H1 (cell line): ENCODE results near the gene ANKRD2. TPM values are rescaled to one million over a fixed set of nuclear protein-coding genes. Genes with fewer than 3 reads are reported as not detected.

ENCODE experiments used
- CTCF ChIA-PET: fragments of 300-600 bp; sonication (Branson Sonifier 250); formaldehyde crosslinking; loops from one replicate; lab custom pipeline; 2021; ENCODE audit not compliant: partially characterized antibody; lab: Charles Lee
- POLR2A ChIA-PET: fragments of 300-600 bp; sonication (Branson Sonifier 250); formaldehyde crosslinking; loops from one replicate; lab custom pipeline; 2021; ENCODE audit warnings: inconsistent platforms; ENCODE audit not compliant: partially characterized antibody; lab: Charles Lee
- DNase-seq, 2 experiments: peaks; one replicate each; pipeline versions ENCODE4 v3.0.0 to v3.0.0-alpha.2; 2010 to 2022; ENCODE audit warnings: low spot score in 2 of 2, low read depth in 1 of 2, mixed read lengths in 1 of 2
- FAIRE-seq: peaks from 2 replicates; lab custom pipeline; 2011; peaks lifted over from hg19 to GRCh38; lab: Jason Lieb, UNC
- H2AFZ ChIP-seq: 2 replicates; pipeline ENCODE4 v1.8.1; 2012; ENCODE audit warnings: low read length, inconsistent platforms
- H2AK5ac ChIP-seq: 2 replicates; pipeline ENCODE4 v1.6.1; 2013; ENCODE audit warnings: low read depth, low read length
- H2BK120ac ChIP-seq: replicated peaks from 2 replicates; pipeline ENCODE3; 2013; ENCODE audit warnings: low read depth, low read length, inconsistent platforms
- H2BK12ac ChIP-seq: 2 replicates; pipeline ENCODE4 v1.6.1; 2013; ENCODE audit warnings: low read depth, low read length
- H2BK15ac ChIP-seq: 2 replicates; pipeline ENCODE4 v1.6.1; 2013; ENCODE audit warnings: low read length
- H2BK20ac ChIP-seq: 2 replicates; pipeline ENCODE4 v1.6.1; 2013; ENCODE audit warnings: low read length
- H2BK5ac ChIP-seq: 2 replicates; pipeline ENCODE4 v1.6.1; 2013; ENCODE audit warnings: low read depth, low read length
- H3K14ac ChIP-seq: 2 replicates; pipeline ENCODE4 v1.6.1; 2013; ENCODE audit warnings: inconsistent platforms; ENCODE audit not compliant: insufficient read length
- H3K18ac ChIP-seq: 2 replicates; pipeline ENCODE4 v1.6.1; 2013; ENCODE audit warnings: low read length; ENCODE audit errors: extremely low read depth
- H3K23ac ChIP-seq: 2 replicates; pipeline ENCODE4 v1.6.1; 2013; ENCODE audit warnings: inconsistent platforms; ENCODE audit not compliant: insufficient read length
- H3K23me2 ChIP-seq: 2 replicates; pipeline ENCODE4 v1.6.1; 2013; ENCODE audit warnings: low read depth, low read length
- H3K27ac ChIP-seq: 2 replicates; pipeline ENCODE4 v1.6.1; 2011; ENCODE audit warnings: low read depth, low read length, inconsistent platforms
- H3K27me3 ChIP-seq, 4 experiments: replicated peaks in 1 of 4; 1 replicate in 1 of 4; 2 replicates in 3 of 4; pipeline versions ENCODE4 v1.6.1 to v1.8.1; 2011 to 2013; ENCODE audit warnings: low read length in 3 of 4, mild to moderate bottlenecking in 3 of 4, inconsistent platforms in 2 of 4, mixed read lengths in 2 of 4, moderate library complexity in 1 of 4; ENCODE audit not compliant: control insufficient read depth in 3 of 4, insufficient read depth in 3 of 4; ENCODE audit errors: extremely low read depth in 1 of 4
- H3K36me3 ChIP-seq, 4 experiments: 2 replicates each; pipeline versions ENCODE4 v1.6.1 to v1.8.1; 2011 to 2013; ENCODE audit warnings: mild to moderate bottlenecking in 4 of 4, low read length in 3 of 4, moderate library complexity in 2 of 4, control low read depth in 1 of 4, inconsistent platforms in 1 of 4; ENCODE audit not compliant: insufficient read depth in 4 of 4, control insufficient read depth in 2 of 4
- H3K4ac ChIP-seq: replicated peaks from 2 replicates; pipeline ENCODE3; 2013; ENCODE audit warnings: low read length, low read depth, mixed read lengths, inconsistent platforms; ENCODE audit not compliant: insufficient read length
- H3K4me1 ChIP-seq, 4 experiments: replicated peaks in 1 of 4; 1 replicate in 1 of 4; 2 replicates in 3 of 4; pipeline versions ENCODE4 v1.6.1 to v1.8.1; 2011 to 2013; ENCODE audit warnings: low read length in 3 of 4, inconsistent platforms in 2 of 4, mixed read lengths in 1 of 4; ENCODE audit not compliant: insufficient read depth in 4 of 4, control insufficient read depth in 3 of 4
- H3K4me2 ChIP-seq, 2 experiments: 2 replicates each; pipeline versions ENCODE4 v1.6.1 to v1.8.1; 2011 to 2013; ENCODE audit warnings: low read depth in 2 of 2, low read length in 2 of 2, control low read depth in 1 of 2, inconsistent platforms in 1 of 2, mild to moderate bottlenecking in 1 of 2; ENCODE audit not compliant: insufficient read depth in 1 of 2
- H3K4me3 ChIP-seq, 4 experiments: fragments of 200-600, 300-600 bp in 1 of 4; sonication (generic), shearing (Covaris generic), sonication (Bioruptor Twin) in 1 of 4; 2 replicates each; pipeline versions ENCODE4 v1.5.1 to v1.8.1; 2011 to 2016; ENCODE audit warnings: low read length in 4 of 4, low read depth in 3 of 4, control low read depth in 2 of 4, inconsistent platforms in 2 of 4, mild to moderate bottlenecking in 2 of 4, mixed read lengths in 1 of 4, moderate library complexity in 1 of 4; ENCODE audit not compliant: insufficient read depth in 2 of 4; ENCODE audit errors: extremely low read depth in 1 of 4
- H3K56ac ChIP-seq: replicated peaks from 2 replicates; pipeline ENCODE3; 2013; ENCODE audit warnings: low read depth, mild to moderate bottlenecking, mixed read lengths, low read length, inconsistent platforms; ENCODE audit not compliant: insufficient read length
- H3K79me1 ChIP-seq: 2 replicates; pipeline ENCODE4 v1.6.1; 2013; ENCODE audit warnings: low read depth, low read length, control low read depth
- H3K79me2 ChIP-seq, 2 experiments: 2 replicates each; pipeline versions ENCODE4 v1.6.1 to v1.8.1; 2012 to 2013; ENCODE audit warnings: low read length in 2 of 2, mild to moderate bottlenecking in 2 of 2, inconsistent platforms in 1 of 2; ENCODE audit not compliant: insufficient read depth in 2 of 2, control insufficient read depth in 1 of 2
- H3K9ac ChIP-seq, 4 experiments: replicated peaks in 1 of 4; 1 replicate in 1 of 4; 2 replicates in 3 of 4; pipeline versions ENCODE4 v1.6.1 to v1.8.1; 2011 to 2013; ENCODE audit warnings: low read depth in 3 of 4, low read length in 3 of 4, control low read depth in 2 of 4, mild to moderate bottlenecking in 2 of 4, moderate library complexity in 2 of 4, inconsistent platforms in 1 of 4; ENCODE audit errors: extremely low read depth in 1 of 4
- H3K9me3 ChIP-seq, 2 experiments: 2 replicates each; pipeline versions ENCODE4 v1.6.1 to v1.8.1; 2012 to 2013; ENCODE audit warnings: mild to moderate bottlenecking in 2 of 2, moderate library complexity in 2 of 2, control low read depth in 1 of 2, inconsistent platforms in 1 of 2, low read depth in 1 of 2, low read length in 1 of 2, mixed read lengths in 1 of 2; ENCODE audit not compliant: insufficient read depth in 2 of 2
- H4K20me1 ChIP-seq, 2 experiments: replicated peaks in 1 of 2; 2 replicates each; pipeline versions ENCODE3 to v1.8.1; 2011 to 2013; ENCODE audit warnings: inconsistent platforms in 2 of 2, low read length in 2 of 2, mild to moderate bottlenecking in 1 of 2; ENCODE audit not compliant: insufficient read depth in 2 of 2, control insufficient read depth in 1 of 2
- H4K5ac ChIP-seq: 2 replicates; pipeline ENCODE4 v1.6.1; 2013; ENCODE audit warnings: low read length, low read depth, mixed read lengths, inconsistent platforms; ENCODE audit not compliant: insufficient read length
- H4K8ac ChIP-seq: 2 replicates; pipeline ENCODE4 v1.8.0; 2013; ENCODE audit warnings: mild to moderate bottlenecking, moderate library complexity, low read length, inconsistent platforms; ENCODE audit not compliant: insufficient read depth; ENCODE audit errors: extremely low read depth
- H4K91ac ChIP-seq: replicated peaks from 2 replicates; pipeline ENCODE3; 2013; ENCODE audit warnings: low read length, mixed read lengths, inconsistent platforms; ENCODE audit not compliant: insufficient read length
- CBX5 ChIP-seq: fragments of 300-800, 300-1000 bp; sonication (generic); IDR thresholded peaks from 2 replicates; pipeline ENCODE4 v1.7.1; 2016; ENCODE audit warnings: antibody characterized with exemption, low read length, low read depth
- CHD1 ChIP-seq: IDR thresholded peaks from 2 replicates; pipeline ENCODE4 v1.6.1; 2012; ENCODE audit warnings: low read depth, low read length, improper control_type of control experiment
- HDAC2 ChIP-seq, 2 experiments: fragments of 300-600 bp in 1 of 2; sonication (generic) in 1 of 2; IDR thresholded peaks; 2 replicates each; pipeline ENCODE4 v1.6.1; 2011 to 2012; ENCODE audit warnings: low read depth in 2 of 2, low read length in 2 of 2, mild to moderate bottlenecking in 2 of 2, moderate library complexity in 2 of 2, borderline replicate concordance in 1 of 2, inconsistent platforms in 1 of 2
- POLR2AphosphoS5 ChIP-seq: IDR thresholded peaks from 2 replicates; pipeline ENCODE4 v1.6.1; 2011; ENCODE audit warnings: low read depth, low read length
- RBBP5 ChIP-seq: IDR thresholded peaks from 2 replicates; pipeline ENCODE4 v1.7.1; 2012; ENCODE audit warnings: low read depth, mild to moderate bottlenecking, inconsistent platforms, low read length, moderate library complexity, borderline replicate concordance
- SAP30 ChIP-seq: fragments of 300-600 bp; sonication (generic); IDR thresholded peaks from 2 replicates; pipeline ENCODE4 v1.7.1; 2012; ENCODE audit warnings: low read length, moderate library complexity, mild to moderate bottlenecking, inconsistent platforms; ENCODE audit not compliant: insufficient read depth, insufficient replicate concordance
- SP2 ChIP-seq: IDR thresholded peaks from 2 replicates; pipeline ENCODE4 v1.6.1; 2012; ENCODE audit warnings: mild to moderate bottlenecking, low read length, inconsistent platforms
- SUZ12 ChIP-seq: fragments of 200-600 bp; sonication (generic); IDR thresholded peaks from 2 replicates; pipeline ENCODE4 v1.6.1; 2012; ENCODE audit warnings: mild to moderate bottlenecking, inconsistent platforms, low read length, moderate library complexity, mixed read lengths
- ZNF274 ChIP-seq: IDR thresholded peaks from 2 replicates; pipeline ENCODE4 v1.7.0; 2012; ENCODE audit warnings: low read length, borderline replicate concordance; ENCODE audit errors: extremely low read depth
- WGBS, 2 experiments: shearing (Covaris generic) in 1 of 2; methylation state at CpG; one replicate each; pipeline versions ENCODE4 v1.1.6 to v1.1.7; 2013 to 2015; ENCODE audit warnings: low lambda C conversion rate in 2 of 2, mixed read lengths in 2 of 2, inconsistent platforms in 1 of 2, low coverage in 1 of 2, missing lambda C conversion rate in 1 of 2; ENCODE audit not compliant: insufficient replicate concordance in 2 of 2, insufficient coverage in 1 of 2, insufficient read length in 1 of 2; ENCODE audit errors: extremely low coverage in 1 of 2, missing lambda C conversion rate in 1 of 2; 5-methylcytosine and 5-hydroxymethylcytosine counted together
- polyA plus RNA-seq, 7 experiments: library from polyadenylated mRNA; depleted of rRNA in 3 of 7; stranded (reverse) in 5 of 7; unstranded in 2 of 7; fragments of >200 nt in 5 of 7; fragments of 200-250 nt in 2 of 7; gene quantifications; 1 replicate in 5 of 7; 2 replicates in 1 of 7; 4 replicates in 1 of 7; pipeline versions ENCODE4 v1.2.1 to v1.2.3, GENCODE V29; 2011 to 2013; ENCODE audit warnings: missing spikeins in 2 of 7, mixed read lengths in 2 of 7
- total RNA-seq: library from RNA; stranded (reverse); fragmentation: NEBNext Ultra II Directional; extraction: Animal tissue kit (Norgen Biotek cat#: 25700); gene quantifications from 2 replicates; pipeline ENCODE4 v1.2.1, GENCODE V29; 2021
- TF ChIP-seq, protein P1 (sequence below): IDR thresholded peaks from 2 replicates; pipeline ENCODE4 v1.6.1; 2012; ENCODE audit warnings: inconsistent platforms

ANKRD2 gene
- total and polyA plus RNA-seq, 2 of the 8 experiments (the other 6 are each of a cell fraction or from before 2014, with no cell fraction given): not detected

DNA sequence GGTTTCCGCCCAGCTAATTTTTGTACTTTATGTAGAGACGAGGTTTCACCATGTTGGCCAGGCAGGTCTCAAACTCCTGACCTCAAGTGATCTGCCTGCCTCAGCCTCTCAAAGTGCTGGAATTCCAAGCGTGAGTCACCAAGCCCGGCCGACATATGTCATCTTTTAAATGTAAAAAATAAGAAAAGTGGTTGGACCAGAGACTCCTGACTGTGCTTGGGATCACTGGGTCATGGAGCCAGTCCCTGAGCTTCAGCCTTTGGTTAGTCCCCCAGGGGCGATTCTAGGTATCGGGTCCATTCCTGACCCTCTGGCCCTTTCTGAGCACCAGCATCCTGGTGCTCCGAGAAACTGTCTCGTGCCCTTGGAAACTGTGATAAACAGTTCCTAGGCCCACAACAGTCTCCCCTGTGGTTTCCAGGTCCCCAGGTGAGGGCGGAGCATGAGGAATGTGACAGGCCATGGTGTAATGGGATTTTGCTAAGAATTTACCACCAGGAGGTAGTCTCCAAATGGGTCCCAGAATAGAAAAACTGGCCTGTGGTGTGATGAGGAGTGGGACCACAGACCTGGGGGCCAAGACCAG, 41.1 kb upstream of the ANKRD2 start:
- Histone ChIP-seq H2BK15ac (no peak overlapping the region), H4K8ac (peak overlapping the region; percentile 42; the same call in 1 of the 2 replicates), H3K4ac (no peak overlapping the region), H3K23ac (no peak overlapping the region), H2AK5ac (peak overlapping the region; percentile 75; the same call in 1 of the 2 replicates), H3K4me2 (no peak overlapping the region), H3K9me3 (peaks cover 0 to 6% of the 10 kb centered on the region in 2 experiments; a peak in 1 of 4 replicates), H2BK120ac (no peak overlapping the region), H3K27ac (peak overlapping the region; percentile 11; the same call in 1 of the 2 replicates), H3K23me2 (no peaks in the 10 kb centered on the region), H2BK12ac (no peak overlapping the region), H3K18ac (no peak overlapping the region), H3K27me3 (no peaks in the 10 kb centered on the region), H4K20me1 (peaks cover 2% of the 10 kb centered on the region in 2 experiments), H3K56ac (no peak overlapping the region), H3K14ac (no peak overlapping the region), H3K79me2 (no peaks in the 10 kb centered on the region), H4K91ac (no peak overlapping the region), H4K5ac (no peak overlapping the region), H3K79me1 (no peaks in the 10 kb centered on the region; the same call in 1 of the 2 replicates), H3K4me3 (no peak overlapping the region), H2AFZ (no peak overlapping the region), H3K9ac (no peak overlapping the region), H3K36me3 (no peaks in the 10 kb centered on the region), H2BK5ac (no peak overlapping the region), H3K4me1 (peaks cover 0 to 11% (median 7%) of the 10 kb centered on the region in 4 experiments; a peak in 4 of 7 replicates), H2BK20ac (no peak overlapping the region)
- DNase-seq (no peak), FAIRE-seq (no peak)
- CTCF ChIA-PET: interaction anchor here (1.0 to 14.7 kb wide), 6 partner anchors 14 to 96 kb away, joined by 3 to 388 read pairs (median 27); no protein-coding TSS in a partner anchor
- 96% methylated on average over 10 of the region's 10 CpGs; no CpG with 5 or more reads in 1 of the 2 experiments for WGBS, 2 experiments
- POLR2A ChIA-PET: interaction anchor here (0.8 to 1.3 kb wide), 2 partner anchors 8 to 10 kb away, joined by 3 read pairs; no protein-coding TSS in a partner anchor
- no peak for TF ChIP-seq SUZ12
- TF ChIP-seq ZNF274: no peak
- no peak for TF ChIP-seq HDAC2 (IDR thresholded peaks at IDR 0.05; ENCODE audit: borderline replicate concordance in 1 of 2, low read depth in 2 of 2, low read length in 2 of 2)
- no peak for TF ChIP-seq POLR2AphosphoS5
- TF ChIP-seq CBX5: no peak
- TF ChIP-seq, protein P1, sequence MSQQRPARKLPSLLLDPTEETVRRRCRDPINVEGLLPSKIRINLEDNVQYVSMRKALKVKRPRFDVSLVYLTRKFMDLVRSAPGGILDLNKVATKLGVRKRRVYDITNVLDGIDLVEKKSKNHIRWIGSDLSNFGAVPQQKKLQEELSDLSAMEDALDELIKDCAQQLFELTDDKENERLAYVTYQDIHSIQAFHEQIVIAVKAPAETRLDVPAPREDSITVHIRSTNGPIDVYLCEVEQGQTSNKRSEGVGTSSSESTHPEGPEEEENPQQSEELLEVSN: no peak
- TF ChIP-seq SP2: no peak
- TF ChIP-seq RBBP5: no peak
- no peak for TF ChIP-seq CHD1
- TF ChIP-seq SAP30: no peak
